ENCODE data around the gene KPNA6. TPM values are rescaled to one million over a fixed set of nuclear protein-coding genes. Genes with fewer than 3 reads are reported as not detected.

KPNA6 gene
- total RNA-seq, 2 donors from 2014 or later, result 37.9 to 56.9 TPM

- TF ChIP-seq POLR2A (IDR thresholded peaks at IDR 0.05) (no peak), POLR2AphosphoS5 (IDR thresholded peaks at IDR 0.05) (no peak), CTCF (IDR thresholded peaks at IDR 0.05) (no peak)
- DNase-seq (ENCODE audit: low spot score), result no peak
- H3K4me1 ChIP-seq (replicated peaks), result no peaks in the 10 kb centered on the region
- H3K27ac ChIP-seq, result no peak overlapping the region
- 94% methylated on average over 8 of the region's 8 CpGs for WGBS
- H3K9me3 ChIP-seq, result no peaks in the 10 kb centered on the region
- no peaks in the 10 kb centered on the region for H3K27me3 ChIP-seq (replicated peaks; ENCODE audit: insufficient read depth)
- H3K4me3 ChIP-seq, result no peak overlapping the region
- intact Hi-C loops (cut with DNase I), result no loop called here
- H3K36me3 ChIP-seq, result peaks cover 6 to 7% of the 10 kb centered on the region in 2 donors
Observed at GRCh38 chr1:32091176-32091575, 16.7 kb upstream of the KPNA6 start.

- Histone ChIP-seq H3K4me3 (no peak overlapping the region), H3K4me1 (replicated peaks) (no peaks in the 10 kb centered on the region), H3K36me3 (peaks cover 6 to 7% of the 10 kb centered on the region in 2 donors), H3K27ac (no peak overlapping the region), H3K9me3 (no peaks in the 10 kb centered on the region), H3K27me3 (replicated peaks; ENCODE audit: insufficient read depth) (no peaks in the 10 kb centered on the region)
- 88% methylated on average over 14 of the region's 15 CpGs for WGBS
- intact Hi-C loops (cut with DNase I), result no loop called here
- TF ChIP-seq POLR2AphosphoS5 (IDR thresholded peaks at IDR 0.05) (no peak), POLR2A (IDR thresholded peaks at IDR 0.05) (no peak), CTCF (IDR thresholded peaks at IDR 0.05) (no peak)
- no peak for DNase-seq (ENCODE audit: low spot score)
Observed at GRCh38 chr1:32091591-32091990, 16.3 kb upstream of the KPNA6 start.

GRCh38 chr1:32094746-32095521, 12.9 kb upstream of the KPNA6 start:
- intact Hi-C loops (cut with DNase I), result no loop called here
- no peak overlapping the region for H3K27ac ChIP-seq
- H3K27me3 ChIP-seq (replicated peaks; ENCODE audit: insufficient read depth), result no peaks in the 10 kb centered on the region
- no peaks in the 10 kb centered on the region for H3K9me3 ChIP-seq
- no peak for TF ChIP-seq POLR2A (IDR thresholded peaks at IDR 0.05)
- TF ChIP-seq POLR2AphosphoS5 (IDR thresholded peaks at IDR 0.05), result no peak
- TF ChIP-seq CTCF (IDR thresholded peaks at IDR 0.05), result no peak
- H3K36me3 ChIP-seq, result peaks cover 6 to 7% of the 10 kb centered on the region in 2 donors
- 93% methylated on average over 11 of the region's 11 CpGs for WGBS
- no peaks in the 10 kb centered on the region for H3K4me1 ChIP-seq (replicated peaks)
- no peak overlapping the region for H3K4me3 ChIP-seq
- DNase-seq (ENCODE audit: low spot score), result no peak

- no peak overlapping the region for H3K4me3 ChIP-seq
- intact Hi-C loops (cut with DNase I), result no loop called here
- no peak for DNase-seq (ENCODE audit: low spot score)
- 96% methylated on average over 4 of the region's 4 CpGs for WGBS
- TF ChIP-seq POLR2A (IDR thresholded peaks at IDR 0.05) (no peak), CTCF (IDR thresholded peaks at IDR 0.05) (no peak), POLR2AphosphoS5 (IDR thresholded peaks at IDR 0.05) (no peak)
- peaks cover 6 to 7% of the 10 kb centered on the region in 2 donors for H3K36me3 ChIP-seq
- H3K27ac ChIP-seq, result no peak overlapping the region
- no peaks in the 10 kb centered on the region for H3K4me1 ChIP-seq (replicated peaks)
- H3K9me3 ChIP-seq, result no peaks in the 10 kb centered on the region
- no peaks in the 10 kb centered on the region for H3K27me3 ChIP-seq (replicated peaks; ENCODE audit: insufficient read depth)
Observed at GRCh38 chr1:32099426-32099825, 8.4 kb upstream of the KPNA6 start.

GRCh38 chr1:32100359-32100758, 7.5 kb upstream of the KPNA6 start:
- intact Hi-C loops (cut with DNase I), result no loop called here
- WGBS, result 88% methylated on average over 10 of the region's 10 CpGs
- Histone ChIP-seq H3K27ac (no peak overlapping the region), H3K9me3 (no peaks in the 10 kb centered on the region), H3K4me1 (replicated peaks) (no peaks in the 10 kb centered on the region), H3K27me3 (replicated peaks; ENCODE audit: insufficient read depth) (no peaks in the 10 kb centered on the region), H3K4me3 (no peak overlapping the region), H3K36me3 (peaks cover 0 to 7% of the 10 kb centered on the region in 2 donors)
- no peak for TF ChIP-seq CTCF (IDR thresholded peaks at IDR 0.05)
- no peak for TF ChIP-seq POLR2A (IDR thresholded peaks at IDR 0.05)
- TF ChIP-seq POLR2AphosphoS5 (IDR thresholded peaks at IDR 0.05), result no peak
- no peak for DNase-seq (ENCODE audit: low spot score)

Measured in prostate gland (tissue), 2 donors.